Smooth muscle cell (in vitro differentiated cells): ENCODE measurements around the gene CYP4F12. TPM values are rescaled to one million over a fixed set of nuclear protein-coding genes. Genes with fewer than 3 reads are reported as not detected.
"Not testable (repeated sequence)": the region's sequence is repeated elsewhere in the genome, so short reads cannot be mapped to it uniquely, and the experiment has no call there.

Experiments used
- DNase-seq: peaks from one replicate; lab custom pipeline; 2025; ENCODE audit not compliant: unreplicated experiment; lab: John Stamatoyannopoulos, UW
- H2AFZ ChIP-seq: fragments of 200-600 bp; sonication (generic); 2 replicates; pipeline ENCODE4 v1.6.0; 2016; ENCODE audit warnings: antibody characterized with exemption, low read depth, mild to moderate bottlenecking
- H3F3A ChIP-seq: fragments of 200-600 bp; sonication (generic); 2 replicates; pipeline ENCODE4 v1.6.0; 2017; ENCODE audit warnings: antibody characterized with exemption, low read depth
- H3K27ac ChIP-seq: fragments of 200-600 bp; sonication (generic); 2 replicates; pipeline ENCODE4 v1.5.1; 2016; ENCODE audit warnings: low read depth, mild to moderate bottlenecking
- H3K27me3 ChIP-seq: fragments of 200-600 bp; sonication (generic); 2 replicates; pipeline ENCODE4 v1.6.1; 2016; ENCODE audit warnings: low read depth, mild to moderate bottlenecking
- H3K36me3 ChIP-seq: fragments of 200-600 bp; sonication (generic); 2 replicates; pipeline ENCODE4 v1.5.1; 2016; ENCODE audit warnings: low read depth
- H3K4me1 ChIP-seq: fragments of 200-600 bp; sonication (generic); 2 replicates; pipeline ENCODE4 v1.5.1; 2016; ENCODE audit warnings: low read depth
- H3K4me2 ChIP-seq: fragments of 200-600 bp; sonication (generic); 2 replicates; pipeline ENCODE4 v1.6.0; 2016; ENCODE audit warnings: mild to moderate bottlenecking
- H3K4me3 ChIP-seq: fragments of 200-600 bp; sonication (generic); 2 replicates; pipeline ENCODE4 v1.5.1; 2016; ENCODE audit warnings: mild to moderate bottlenecking
- H3K79me2 ChIP-seq: fragments of 200-600 bp; sonication (generic); 2 replicates; pipeline ENCODE4 v1.6.0; 2016; ENCODE audit warnings: low read depth, mild to moderate bottlenecking
- H3K9ac ChIP-seq: fragments of 200-600 bp; sonication (generic); 2 replicates; pipeline ENCODE4 v1.6.0; 2016; ENCODE audit warnings: low read depth
- H3K9me3 ChIP-seq: fragments of 200-600 bp; sonication (generic); replicated peaks from 2 replicates; pipeline ENCODE4 v1.5.1; 2016; ENCODE audit warnings: low read depth
- H4K20me1 ChIP-seq: fragments of 200-600 bp; sonication (generic); 2 replicates; pipeline ENCODE4 v1.6.0; 2016; ENCODE audit warnings: low read depth
- WGBS: methylation state at CpG from one replicate; pipeline ENCODE4 v1.1.7; 2016; ENCODE audit warnings: low lambda C conversion rate; 5-methylcytosine and 5-hydroxymethylcytosine counted together
- polyA plus RNA-seq: library from polyadenylated mRNA; unstranded; fragments of >200 nt; fragmentation: Nextera tagmentation; extraction: Ambion mirVana; gene quantifications from 2 replicates; pipeline ENCODE4 v1.2.1, GENCODE V29; 2016
- total RNA-seq: library from RNA; depleted of rRNA; stranded (reverse); fragments of >200 nt; gene quantifications from 2 replicates; pipeline ENCODE4 v1.2.3, GENCODE V29; 2014
- TF ChIP-seq, protein P1 (sequence below): fragments of 200-600 bp; sonication (generic); IDR thresholded peaks from 2 replicates; pipeline ENCODE4 v1.5.1; 2017; ENCODE audit warnings: borderline replicate concordance, mild to moderate bottlenecking, antibody characterized with exemption; ENCODE audit not compliant: insufficient read depth, poor library complexity, severe bottlenecking

CYP4F12 gene
- total and polyA plus RNA-seq, 2 experiments from 2014 or later, result not detected

DNA sequence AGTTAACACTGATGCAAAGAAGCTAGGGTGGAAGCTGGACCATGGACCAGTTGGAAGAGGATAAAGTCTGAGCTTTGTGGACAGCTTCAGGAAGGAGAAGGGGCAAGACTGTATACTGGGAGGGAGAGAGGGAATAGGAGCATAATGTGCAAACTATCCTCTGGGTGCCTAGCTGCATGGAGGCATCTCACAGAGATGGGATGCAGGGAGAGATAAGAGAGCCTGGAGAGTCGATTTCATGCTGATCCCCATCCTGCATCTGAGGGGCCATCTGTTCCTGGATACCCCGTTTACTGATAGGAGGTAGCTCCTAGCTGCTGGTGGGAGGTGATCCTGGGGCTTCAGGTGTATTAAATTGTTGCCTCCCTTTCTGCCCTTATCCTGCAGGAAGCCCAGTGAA, 23.4 kb upstream of the CYP4F12 start:
- DNase-seq, result no peak
- H3K79me2 ChIP-seq, result no peaks in the 10 kb centered on the region
- 46% methylated on average over 2 of the region's 2 CpGs for WGBS

DNA sequence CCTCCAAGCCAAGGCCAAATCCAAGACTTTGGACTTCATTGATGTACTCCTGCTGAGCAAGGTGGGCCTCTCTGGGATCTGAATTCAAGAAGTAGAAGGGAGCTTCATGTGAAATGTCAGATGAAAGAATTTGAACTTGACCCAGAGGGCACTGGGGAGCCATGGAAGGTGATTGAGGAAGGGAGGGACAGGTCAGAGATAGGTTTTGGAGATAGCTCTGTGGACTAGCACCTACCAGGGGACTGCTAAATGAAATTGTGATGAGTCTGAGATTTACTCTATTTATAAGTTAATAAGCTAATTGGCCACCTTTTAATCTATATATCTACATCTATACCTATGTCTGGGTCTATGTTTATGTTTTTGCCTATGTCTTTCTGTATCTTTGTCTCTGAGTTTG, 22.8 kb upstream of the CYP4F12 start:
- not testable (repeated sequence) for H3K27ac ChIP-seq, H3K36me3 ChIP-seq, H3K9ac ChIP-seq, H3K27me3 ChIP-seq, H4K20me1 ChIP-seq, H3K79me2 ChIP-seq, DNase-seq, H3F3A ChIP-seq, H3K4me1 ChIP-seq, H3K9me3 ChIP-seq, H2AFZ ChIP-seq, H3K4me3 ChIP-seq, H3K4me2 ChIP-seq

More for the DNA sequence above, 23.4 kb upstream of the CYP4F12 start:
- Histone ChIP-seq H3K4me2 (no peak overlapping the region), H3K27me3 (no peaks in the 10 kb centered on the region), H3K4me3 (no peak overlapping the region), H4K20me1 (no peaks in the 10 kb centered on the region), H3K36me3 (no peaks in the 10 kb centered on the region), H3K9ac (no peak overlapping the region), H3K9me3 (peaks cover 2% of the 10 kb centered on the region), H3K27ac (no peak overlapping the region), H2AFZ (no peak overlapping the region), H3F3A (no peaks in the 10 kb centered on the region), H3K4me1 (no peaks in the 10 kb centered on the region)
- TF ChIP-seq, protein P1, sequence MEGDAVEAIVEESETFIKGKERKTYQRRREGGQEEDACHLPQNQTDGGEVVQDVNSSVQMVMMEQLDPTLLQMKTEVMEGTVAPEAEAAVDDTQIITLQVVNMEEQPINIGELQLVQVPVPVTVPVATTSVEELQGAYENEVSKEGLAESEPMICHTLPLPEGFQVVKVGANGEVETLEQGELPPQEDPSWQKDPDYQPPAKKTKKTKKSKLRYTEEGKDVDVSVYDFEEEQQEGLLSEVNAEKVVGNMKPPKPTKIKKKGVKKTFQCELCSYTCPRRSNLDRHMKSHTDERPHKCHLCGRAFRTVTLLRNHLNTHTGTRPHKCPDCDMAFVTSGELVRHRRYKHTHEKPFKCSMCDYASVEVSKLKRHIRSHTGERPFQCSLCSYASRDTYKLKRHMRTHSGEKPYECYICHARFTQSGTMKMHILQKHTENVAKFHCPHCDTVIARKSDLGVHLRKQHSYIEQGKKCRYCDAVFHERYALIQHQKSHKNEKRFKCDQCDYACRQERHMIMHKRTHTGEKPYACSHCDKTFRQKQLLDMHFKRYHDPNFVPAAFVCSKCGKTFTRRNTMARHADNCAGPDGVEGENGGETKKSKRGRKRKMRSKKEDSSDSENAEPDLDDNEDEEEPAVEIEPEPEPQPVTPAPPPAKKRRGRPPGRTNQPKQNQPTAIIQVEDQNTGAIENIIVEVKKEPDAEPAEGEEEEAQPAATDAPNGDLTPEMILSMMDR, result no peak

DNA sequence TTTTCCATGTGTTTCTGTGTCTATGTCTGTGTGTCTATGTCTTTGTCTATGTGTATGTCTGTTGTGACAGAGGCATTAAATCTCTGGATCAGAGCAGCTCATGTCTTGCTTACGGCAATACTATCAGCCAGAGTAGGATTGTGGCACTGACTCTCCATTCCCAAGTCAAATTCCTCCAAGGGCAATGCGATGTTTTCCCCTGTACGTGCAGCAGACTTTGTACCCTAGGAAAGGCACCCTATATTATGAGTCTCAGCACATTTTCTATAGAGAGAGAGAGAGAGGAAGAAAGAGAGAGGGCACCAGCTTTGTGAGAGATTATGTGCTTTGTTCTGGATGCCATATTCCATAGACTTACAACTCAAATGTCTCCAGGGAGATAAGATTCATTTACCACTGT, 21.1 kb upstream of the CYP4F12 start:
- 64% methylated on average over 3 of the region's 3 CpGs for whole genome bisulfite sequencing
- Histone ChIP-seq H3K4me1 (no peaks in the 10 kb centered on the region), H3K4me3 (no peak overlapping the region)

DNA sequence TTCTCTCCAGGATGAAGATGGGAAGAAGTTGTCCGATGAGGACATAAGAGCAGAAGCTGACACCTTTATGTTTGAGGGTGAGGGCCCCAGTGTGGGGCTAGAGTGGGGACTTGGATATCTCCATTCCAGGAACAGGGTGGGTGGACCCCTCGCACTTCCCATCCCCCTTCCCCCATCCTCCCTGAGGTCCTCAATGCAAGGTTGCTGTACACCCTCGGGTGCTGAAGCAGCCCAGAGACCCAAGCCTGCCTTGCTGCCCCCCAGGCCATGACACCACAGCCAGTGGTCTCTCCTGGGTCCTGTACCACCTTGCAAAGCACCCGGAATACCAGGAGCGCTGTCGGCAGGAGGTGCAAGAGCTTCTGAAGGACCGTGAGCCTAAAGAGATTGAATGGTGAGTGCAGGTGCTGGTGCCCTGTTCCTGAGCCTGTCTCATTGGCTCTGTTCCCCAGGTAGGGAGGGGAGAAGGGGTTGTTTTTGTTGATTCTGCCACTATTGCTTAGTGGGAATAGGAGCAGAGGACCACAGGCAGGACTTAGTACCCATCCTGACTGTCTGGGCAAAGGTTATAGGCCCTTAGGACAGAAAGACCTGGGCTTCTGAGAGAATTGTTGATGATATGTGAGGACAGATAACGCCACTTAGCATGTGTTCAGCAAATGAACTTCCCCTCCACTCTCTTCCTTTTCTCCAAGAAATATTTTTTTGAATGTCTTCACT, 20.2 kb upstream of the CYP4F12 start:
- Histone ChIP-seq H3K4me3 (no peak overlapping the region), H3K36me3 (no peaks in the 10 kb centered on the region), H3F3A (no peaks in the 10 kb centered on the region), H2AFZ (no peak overlapping the region), H3K79me2 (no peaks in the 10 kb centered on the region), H3K9me3 (peaks cover 3% of the 10 kb centered on the region), H3K9ac (no peak overlapping the region), H3K4me1 (no peaks in the 10 kb centered on the region), H3K27ac (no peak overlapping the region), H3K27me3 (no peaks in the 10 kb centered on the region), H3K4me2 (no peak overlapping the region), H4K20me1 (no peaks in the 10 kb centered on the region)
- no peak for DNase-seq
- 80% methylated on average over 6 of the region's 8 CpGs for WGBS
- TF ChIP-seq, protein P1, result no peak

More for the DNA sequence above, 21.1 kb upstream of the CYP4F12 start:
- Histone ChIP-seq H3K36me3 (no peaks in the 10 kb centered on the region), H3K27me3 (no peaks in the 10 kb centered on the region), H3F3A (no peaks in the 10 kb centered on the region), H3K27ac (no peak overlapping the region), H3K4me2 (no peak overlapping the region), H3K9me3 (peaks cover 3% of the 10 kb centered on the region), H3K9ac (no peak overlapping the region), H3K79me2 (no peaks in the 10 kb centered on the region), H2AFZ (no peak overlapping the region), H4K20me1 (no peaks in the 10 kb centered on the region)
- TF ChIP-seq, protein P1, result no peak
- no peak for DNase-seq
